HG02763 (cell line): Measurements from ENCODE around the gene CABP5.

Experiments
- ATAC-seq: cut with Tn5 transposase; IDR thresholded peaks from one replicate; pipeline ENCODE4 v1.9.1; 2021; ENCODE audit warnings: mild to moderate bottlenecking, moderate library complexity; ENCODE audit not compliant: unreplicated experiment

Gene CABP5

GRCh38 chr19:48033604-48034003, 10.3 kb downstream of the CABP5 start:
- ATAC-seq = no peak

DNA sequence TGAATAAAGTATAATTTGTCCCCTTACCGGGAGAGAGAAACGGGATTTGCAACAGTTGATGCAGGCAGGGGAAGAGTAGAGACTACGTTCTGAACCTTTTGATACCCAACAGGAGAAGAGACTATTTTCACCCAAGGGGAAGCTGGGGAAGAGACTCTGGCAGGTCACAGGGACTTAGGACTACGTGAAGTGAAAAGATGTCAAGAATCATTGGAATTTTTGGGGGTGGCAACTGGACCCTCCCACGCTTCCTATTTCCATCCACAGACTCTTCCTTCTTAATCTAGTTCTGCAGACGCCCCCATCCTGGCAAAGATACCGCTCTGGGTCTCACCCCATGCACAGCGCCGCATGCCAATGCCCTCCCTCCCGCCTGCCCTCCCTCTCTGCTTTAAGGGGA, 13.8 kb downstream of the CABP5 start:
- ATAC-seq = no peak

- no peak for ATAC-seq
These were observed 14.4 kb downstream of the CABP5 start for GRCh38 chr19:48029431-48029830.

GRCh38 chr19:48025480-48025879, 18.4 kb downstream of the CABP5 start:
- no peak for ATAC-seq

GRCh38 chr19:48023518-48023917, 20.4 kb downstream of the CABP5 start:
- ATAC-seq = no peak

- no peak for ATAC-seq
These were observed 20.9 kb downstream of the CABP5 start for GRCh38 chr19:48023011-48023410.

DNA sequence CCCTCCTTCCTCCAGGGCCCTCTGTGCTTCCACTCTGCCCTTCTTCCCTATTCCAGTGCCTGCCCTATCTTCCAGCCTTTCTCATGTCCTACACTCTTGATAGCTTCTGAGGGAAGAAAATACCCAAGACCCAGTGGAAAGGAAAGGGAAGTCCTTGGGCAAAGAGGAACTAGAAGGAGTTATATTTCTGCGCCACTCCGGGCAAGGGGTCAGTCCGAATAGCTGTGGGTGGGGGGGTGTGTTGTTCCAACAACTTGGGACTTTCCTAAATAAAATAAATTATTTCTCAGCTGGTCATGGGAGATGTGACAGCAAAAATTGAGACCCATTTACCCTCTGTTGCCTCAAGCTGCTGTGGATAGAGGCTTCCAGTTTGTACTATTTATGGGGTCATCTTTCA, 23.2 kb downstream of the CABP5 start:
- ATAC-seq = no peak

- ATAC-seq = no peak
These were observed 32.7 kb downstream of the CABP5 start for GRCh38 chr19:48010932-48011758.

- no peak for ATAC-seq
These were observed 37.1 kb downstream of the CABP5 start for GRCh38 chr19:48006762-48007161.

GRCh38 chr19:48004236-48004635, 39.6 kb downstream of the CABP5 start:
- no peak for ATAC-seq

DNA sequence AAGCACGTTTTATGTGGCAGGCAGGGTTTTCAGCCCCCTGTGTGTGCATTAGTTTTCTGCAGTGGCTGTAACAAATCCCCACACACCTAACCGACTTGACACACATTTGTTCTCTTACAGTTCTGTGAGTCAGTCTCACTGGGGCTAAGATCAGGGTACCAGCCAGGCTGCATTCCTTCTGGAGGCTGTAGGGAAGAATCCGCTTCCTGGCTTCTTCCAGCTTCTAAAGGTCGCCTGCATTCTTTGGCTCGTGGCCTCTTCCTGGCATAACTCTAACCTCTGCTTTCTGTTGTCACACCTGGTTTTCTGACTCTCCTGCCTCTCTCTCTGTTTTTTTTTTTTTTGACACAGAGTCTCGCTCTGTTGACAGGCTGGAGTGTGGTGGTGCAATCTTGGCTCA, 43.0 kb downstream of the CABP5 start:
- ATAC-seq = no peak

GRCh38 chr19:47998800-47999199, 45.1 kb downstream of the CABP5 start:
- no peak for ATAC-seq

DNA sequence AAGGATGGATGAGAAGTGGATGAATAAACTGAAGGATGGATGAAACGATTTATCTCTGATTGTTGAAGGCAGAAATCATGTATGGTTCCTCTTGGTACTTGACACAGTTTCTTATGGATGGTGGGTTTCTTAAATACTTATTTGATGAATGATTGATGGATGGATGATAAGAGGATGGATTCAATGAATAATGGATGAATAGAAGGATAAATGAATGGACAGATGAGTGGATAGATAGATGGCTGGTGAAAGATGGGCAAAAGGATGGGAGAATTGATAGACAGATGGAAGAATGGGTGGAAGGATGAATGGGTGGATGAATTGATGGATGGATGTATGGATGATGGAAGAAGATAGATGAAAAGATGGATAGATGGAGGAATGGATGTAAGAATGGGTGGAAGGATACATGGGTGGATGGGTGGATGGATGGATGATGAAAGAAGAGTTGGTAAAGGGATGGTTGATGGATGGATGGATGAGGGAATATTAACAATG, 47.6 kb downstream of the CABP5 start:
- no peak for ATAC-seq

GRCh38 chr19:47994209-47994802, 49.6 kb downstream of the CABP5 start, which contains the start of gene ELSPBP1:
TSS of gene ELSPBP1 (plus strand) at chr19:47994632. CDS start at chr19:48008668, 14,036 bp downstream.
- no peak for ATAC-seq

DNA sequence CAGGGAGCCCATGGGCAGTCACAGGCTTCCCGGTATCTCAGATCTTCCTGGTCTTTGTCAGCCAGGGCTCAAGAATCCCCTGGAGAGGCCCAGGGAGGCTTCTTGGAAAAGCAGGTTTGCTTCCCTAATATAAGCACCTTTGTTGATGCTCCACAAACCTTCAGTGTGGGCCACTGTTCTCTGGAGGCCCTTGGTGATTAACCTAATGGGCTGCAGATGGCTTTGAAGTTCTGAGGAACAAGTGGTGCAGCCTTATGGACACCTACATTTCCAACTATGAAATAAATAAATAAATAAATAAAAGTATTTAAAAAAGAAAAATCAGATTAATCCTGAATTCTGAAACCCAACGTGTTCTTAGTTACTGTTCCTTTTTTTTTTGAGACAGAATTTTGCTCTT, 51.8 kb downstream of the CABP5 start, which contains the start of gene BSPH1:
Gene BSPH1, minus strand, starts transcription at position 101 of the 400 bp plus-strand sequence. Its CDS starts 89 bp downstream, at position 12.
- no peak for ATAC-seq

- ATAC-seq = no peak
These were observed 52.6 kb downstream of the CABP5 start for GRCh38 chr19:47991191-47991808.
